Adrenal gland (tissue), 5 donors: ENCODE results near the gene PLAC1.

ENCODE experiments used
- CTCF ChIP-seq, 6 experiments: fragments of 450-650 bp in 4 of 6; fragments of 200-600 bp in 2 of 6; sonication (generic) in 1 of 6; IDR thresholded peaks; 1 replicate in 5 of 6; 2 replicates in 1 of 6; pipeline versions ENCODE4 v1.5.1 to v1.8.0; 2016 to 2021; ENCODE audit warnings: antibody characterized with exemption in 6 of 6, mild to moderate bottlenecking in 2 of 6, moderate library complexity in 1 of 6
- POLR2A ChIP-seq, 2 donors: fragments of 450-650 bp; IDR thresholded peaks; one replicate each; pipeline ENCODE4 v1.6.1; 2017; ENCODE audit warnings: antibody characterized with exemption in 2 of 2, mild to moderate bottlenecking in 2 of 2, moderate library complexity in 1 of 2
- donor health status: DM: no; HTN: no; CAD: no.

- TF ChIP-seq CTCF (IDR thresholded peaks at IDR 0.05) (no peak), POLR2A (IDR thresholded peaks at IDR 0.05) (no peak)
Observed at GRCh38 chrX:134588806-134589205, 69.5 kb downstream of the PLAC1 start.
